HepG2 (cell line): ENCODE measurements around the gene CSTF3. TPM values are rescaled to one million over a fixed set of nuclear protein-coding genes. Genes with fewer than 3 reads are reported as not detected.

Experiments
- AKAP8 ChIP-seq: sonication (generic); formaldehyde crosslinking; IDR thresholded peaks from 2 replicates; pipeline ENCODE4 v1.5.1; 2020; ENCODE audit warnings: mild to moderate bottlenecking, missing genetic modification reagents
- CREB3 ChIP-seq: sonication (generic); formaldehyde crosslinking; IDR thresholded peaks from 2 replicates; pipeline ENCODE4 v1.5.0; 2020; ENCODE audit warnings: missing genetic modification reagents
- EP300 ChIP-seq, 3 experiments: sonication (generic) in 1 of 3; formaldehyde crosslinking in 1 of 3; IDR thresholded peaks; 2 replicates each; pipeline versions ENCODE4 v1.5.1 to v1.6.1; 2011 to 2020; ENCODE audit warnings: low read depth in 2 of 3, low read length in 2 of 3, borderline replicate concordance in 1 of 3, improper control_type of control experiment in 1 of 3, mild to moderate bottlenecking in 1 of 3, missing genetic modification reagents in 1 of 3, moderate library complexity in 1 of 3
- FOXK2 ChIP-seq: fragments of 450-650 bp; IDR thresholded peaks from 2 replicates; pipeline ENCODE4 v1.6.1; 2016
- GATA4 ChIP-seq: sonication (generic); IDR thresholded peaks from 2 replicates; pipeline ENCODE4 v1.6.1; 2016; ENCODE audit warnings: antibody characterized with exemption, low read depth, borderline replicate concordance
- HNF4A ChIP-seq: sonication (generic); formaldehyde crosslinking; IDR thresholded peaks from 2 replicates; pipeline ENCODE4 v1.4.0; 2020; ENCODE audit warnings: missing genetic modification reagents
- KDM5B ChIP-seq: sonication (generic); formaldehyde crosslinking; IDR thresholded peaks from 2 replicates; pipeline ENCODE4 v1.4.0; 2020; ENCODE audit warnings: missing genetic modification reagents, mild to moderate bottlenecking, borderline replicate concordance
- RARA ChIP-seq: IDR thresholded peaks from 2 replicates; pipeline ENCODE4 v1.6.1; 2016; ENCODE audit warnings: missing genetic modification reagents, missing compliant biosample characterization
- SIX1 ChIP-seq: sonication (generic); formaldehyde crosslinking; IDR thresholded peaks from 2 replicates; pipeline ENCODE4 v1.4.0; 2020; ENCODE audit warnings: missing genetic modification reagents, borderline replicate concordance
- ZBTB7A ChIP-seq: sonication (generic); formaldehyde crosslinking; IDR thresholded peaks from 2 replicates; pipeline ENCODE4 v1.8.0; 2022; ENCODE audit warnings: mild to moderate bottlenecking, missing genetic modification reagents
- ZFYVE20 ChIP-seq: sonication (generic); formaldehyde crosslinking; IDR thresholded peaks from 2 replicates; pipeline ENCODE4 v1.8.0; 2023; ENCODE audit warnings: low read depth, mild to moderate bottlenecking, moderate library complexity, missing genetic modification reagents, borderline replicate concordance
- ZIK1 ChIP-seq: sonication (generic); formaldehyde crosslinking; IDR thresholded peaks from 2 replicates; pipeline ENCODE4 v1.5.0; 2020; ENCODE audit warnings: mild to moderate bottlenecking, low read depth, missing genetic modification reagents, borderline replicate concordance
- ZNF121 ChIP-seq: sonication (generic); formaldehyde crosslinking; IDR thresholded peaks from 2 replicates; pipeline ENCODE4 v1.5.0; 2020; ENCODE audit warnings: mild to moderate bottlenecking, missing genetic modification reagents
- ZNF256 ChIP-seq: sonication (generic); formaldehyde crosslinking; conservative IDR thresholded peaks from 2 replicates; pipeline ENCODE4 v1.4.0; 2020; ENCODE audit warnings: missing genetic modification reagents
- ZNF260 ChIP-seq: sonication (generic); formaldehyde crosslinking; IDR thresholded peaks from 2 replicates; pipeline ENCODE4 v1.4.0; 2020; ENCODE audit warnings: missing genetic modification reagents, low read depth, mild to moderate bottlenecking, borderline replicate concordance
- ZNF709 ChIP-seq: sonication (generic); formaldehyde crosslinking; IDR thresholded peaks from 2 replicates; pipeline ENCODE4 v1.5.0; 2020; ENCODE audit warnings: mild to moderate bottlenecking, missing genetic modification reagents
- polyA plus RNA-seq, 8 experiments: library from polyadenylated mRNA; depleted of rRNA in 3 of 8; stranded (reverse) in 7 of 8; unstranded in 1 of 8; fragments of >200 nt; fragmentation: Illumina TruSeq in 4 of 8; extraction: Trizol in 4 of 8; gene quantifications; 2 replicates each; pipeline versions ENCODE4 v1.2.1 to v1.2.3, GENCODE V29; 2011 to 2016; ENCODE audit warnings: low read depth in 4 of 8, missing spikeins in 1 of 8, mixed read lengths in 1 of 8; ENCODE audit not compliant: insufficient read depth in 1 of 8
- total RNA-seq, 5 experiments: library from RNA; depleted of rRNA; stranded (reverse); fragments of >200 nt; fragmentation: Illumina TruSeq; extraction: Trizol; gene quantifications; 2 replicates each; pipeline ENCODE4 v1.2.3, GENCODE V29; 2016; ENCODE audit warnings: low read depth in 1 of 5
- TF ChIP-seq, protein P1 (sequence below): sonication (generic); formaldehyde crosslinking; IDR thresholded peaks from 2 replicates; pipeline ENCODE4 v1.4.0; 2020; ENCODE audit warnings: missing genetic modification reagents
- TF ChIP-seq, protein P2 (sequence below): sonication (generic); formaldehyde crosslinking; IDR thresholded peaks from 2 replicates; pipeline ENCODE4 v1.5.0; 2020; ENCODE audit warnings: mild to moderate bottlenecking, missing genetic modification reagents, borderline replicate concordance

The CSTF3 gene
- total and polyA plus RNA-seq, 2 of the 13 experiments (the other 11 are each of a cell fraction or from before 2014, with no cell fraction given) = 21.5 to 43.6 TPM

- TF ChIP-seq ZBTB7A (CRISPR knock-in tag) = no peak
- TF ChIP-seq KDM5B (CRISPR knock-in tag) = no peak; the same call in 1 of the 2 replicates
- no peak for TF ChIP-seq SIX1 (CRISPR knock-in tag)
- TF ChIP-seq ZNF260 (CRISPR knock-in tag) = no peak
- TF ChIP-seq EP300 (IDR thresholded peaks at IDR 0.05; ENCODE audit: low read depth in 2 of 2, low read length in 2 of 2) = no peak
- TF ChIP-seq EP300 (CRISPR knock-in tag; IDR thresholded peaks at IDR 0.05; ENCODE audit: borderline replicate concordance) = no peak
- no peak for TF ChIP-seq CREB3
- no peak for TF ChIP-seq AKAP8 (CRISPR knock-in tag)
- no peak for TF ChIP-seq ZNF256 (CRISPR knock-in tag)
- no peak for TF ChIP-seq ZNF709 (CRISPR knock-in tag)
- no peak for TF ChIP-seq FOXK2
- no peak for TF ChIP-seq HNF4A (CRISPR knock-in tag)
- no peak for TF ChIP-seq RARA
- TF ChIP-seq GATA4 = no peak
- no peak for TF ChIP-seq ZNF121 (CRISPR knock-in tag)
- TF ChIP-seq, protein P1, sequence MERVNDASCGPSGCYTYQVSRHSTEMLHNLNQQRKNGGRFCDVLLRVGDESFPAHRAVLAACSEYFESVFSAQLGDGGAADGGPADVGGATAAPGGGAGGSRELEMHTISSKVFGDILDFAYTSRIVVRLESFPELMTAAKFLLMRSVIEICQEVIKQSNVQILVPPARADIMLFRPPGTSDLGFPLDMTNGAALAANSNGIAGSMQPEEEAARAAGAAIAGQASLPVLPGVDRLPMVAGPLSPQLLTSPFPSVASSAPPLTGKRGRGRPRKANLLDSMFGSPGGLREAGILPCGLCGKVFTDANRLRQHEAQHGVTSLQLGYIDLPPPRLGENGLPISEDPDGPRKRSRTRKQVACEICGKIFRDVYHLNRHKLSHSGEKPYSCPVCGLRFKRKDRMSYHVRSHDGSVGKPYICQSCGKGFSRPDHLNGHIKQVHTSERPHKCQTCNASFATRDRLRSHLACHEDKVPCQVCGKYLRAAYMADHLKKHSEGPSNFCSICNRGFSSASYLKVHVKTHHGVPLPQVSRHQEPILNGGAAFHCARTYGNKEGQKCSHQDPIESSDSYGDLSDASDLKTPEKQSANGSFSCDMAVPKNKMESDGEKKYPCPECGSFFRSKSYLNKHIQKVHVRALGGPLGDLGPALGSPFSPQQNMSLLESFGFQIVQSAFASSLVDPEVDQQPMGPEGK = no peak
- TF ChIP-seq ZFYVE20 (CRISPR knock-in tag) = no peak
- TF ChIP-seq ZIK1 = no peak
- TF ChIP-seq, protein P2, sequence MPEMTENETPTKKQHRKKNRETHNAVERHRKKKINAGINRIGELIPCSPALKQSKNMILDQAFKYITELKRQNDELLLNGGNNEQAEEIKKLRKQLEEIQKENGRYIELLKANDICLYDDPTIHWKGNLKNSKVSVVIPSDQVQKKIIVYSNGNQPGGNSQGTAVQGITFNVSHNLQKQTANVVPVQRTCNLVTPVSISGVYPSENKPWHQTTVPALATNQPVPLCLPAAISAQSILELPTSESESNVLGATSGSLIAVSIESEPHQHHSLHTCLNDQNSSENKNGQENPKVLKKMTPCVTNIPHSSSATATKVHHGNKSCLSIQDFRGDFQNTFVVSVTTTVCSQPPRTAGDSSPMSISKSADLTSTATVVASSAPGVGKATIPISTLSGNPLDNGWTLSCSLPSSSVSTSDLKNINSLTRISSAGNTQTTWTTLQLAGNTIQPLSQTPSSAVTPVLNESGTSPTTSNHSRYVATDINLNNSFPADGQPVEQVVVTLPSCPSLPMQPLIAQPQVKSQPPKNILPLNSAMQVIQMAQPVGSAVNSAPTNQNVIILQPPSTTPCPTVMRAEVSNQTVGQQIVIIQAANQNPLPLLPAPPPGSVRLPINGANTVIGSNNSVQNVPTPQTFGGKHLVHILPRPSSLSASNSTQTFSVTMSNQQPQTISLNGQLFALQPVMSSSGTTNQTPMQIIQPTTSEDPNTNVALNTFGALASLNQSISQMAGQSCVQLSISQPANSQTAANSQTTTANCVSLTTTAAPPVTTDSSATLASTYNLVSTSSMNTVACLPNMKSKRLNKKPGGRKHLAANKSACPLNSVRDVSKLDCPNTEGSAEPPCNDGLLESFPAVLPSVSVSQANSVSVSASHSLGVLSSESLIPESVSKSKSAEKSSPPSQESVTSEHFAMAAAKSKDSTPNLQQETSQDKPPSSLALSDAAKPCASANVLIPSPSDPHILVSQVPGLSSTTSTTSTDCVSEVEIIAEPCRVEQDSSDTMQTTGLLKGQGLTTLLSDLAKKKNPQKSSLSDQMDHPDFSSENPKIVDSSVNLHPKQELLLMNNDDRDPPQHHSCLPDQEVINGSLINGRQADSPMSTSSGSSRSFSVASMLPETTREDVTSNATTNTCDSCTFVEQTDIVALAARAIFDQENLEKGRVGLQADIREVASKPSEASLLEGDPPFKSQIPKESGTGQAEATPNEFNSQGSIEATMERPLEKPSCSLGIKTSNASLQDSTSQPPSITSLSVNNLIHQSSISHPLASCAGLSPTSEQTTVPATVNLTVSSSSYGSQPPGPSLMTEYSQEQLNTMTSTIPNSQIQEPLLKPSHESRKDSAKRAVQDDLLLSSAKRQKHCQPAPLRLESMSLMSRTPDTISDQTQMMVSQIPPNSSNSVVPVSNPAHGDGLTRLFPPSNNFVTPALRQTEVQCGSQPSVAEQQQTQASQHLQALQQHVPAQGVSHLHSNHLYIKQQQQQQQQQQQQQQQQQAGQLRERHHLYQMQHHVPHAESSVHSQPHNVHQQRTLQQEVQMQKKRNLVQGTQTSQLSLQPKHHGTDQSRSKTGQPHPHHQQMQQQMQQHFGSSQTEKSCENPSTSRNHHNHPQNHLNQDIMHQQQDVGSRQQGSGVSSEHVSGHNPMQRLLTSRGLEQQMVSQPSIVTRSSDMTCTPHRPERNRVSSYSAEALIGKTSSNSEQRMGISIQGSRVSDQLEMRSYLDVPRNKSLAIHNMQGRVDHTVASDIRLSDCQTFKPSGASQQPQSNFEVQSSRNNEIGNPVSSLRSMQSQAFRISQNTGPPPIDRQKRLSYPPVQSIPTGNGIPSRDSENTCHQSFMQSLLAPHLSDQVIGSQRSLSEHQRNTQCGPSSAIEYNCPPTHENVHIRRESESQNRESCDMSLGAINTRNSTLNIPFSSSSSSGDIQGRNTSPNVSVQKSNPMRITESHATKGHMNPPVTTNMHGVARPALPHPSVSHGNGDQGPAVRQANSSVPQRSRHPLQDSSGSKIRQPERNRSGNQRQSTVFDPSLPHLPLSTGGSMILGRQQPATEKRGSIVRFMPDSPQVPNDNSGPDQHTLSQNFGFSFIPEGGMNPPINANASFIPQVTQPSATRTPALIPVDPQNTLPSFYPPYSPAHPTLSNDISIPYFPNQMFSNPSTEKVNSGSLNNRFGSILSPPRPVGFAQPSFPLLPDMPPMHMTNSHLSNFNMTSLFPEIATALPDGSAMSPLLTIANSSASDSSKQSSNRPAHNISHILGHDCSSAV (CRISPR knock-in tag) = no peak
Measured at GRCh38 chr11:33040033-33040861, 121.0 kb downstream of the CSTF3 start (continued).
